Activated CD4-positive, alpha-beta T cell treated with anti-CD3 and anti-CD28 coated beads, Interleukin-2, amount 50 U/mL, for 1 hour (primary cell): ENCODE results near the gene PKMYT1.
A peak's percentile ranks its signal among the peaks of the same experiment; 100 is the strongest.

ENCODE experiments used
- DNase-seq: peaks from one replicate; pipeline ENCODE4 v3.0.0-alpha.2; 2020

The PKMYT1 gene

GRCh38 chr16:2992383-2993081, 12.3 kb upstream of the PKMYT1 start:
- no peak for DNase-seq

- no peak for DNase-seq
Measured at GRCh38 chr16:2991566-2992261, 11.5 kb upstream of the PKMYT1 start.

GRCh38 chr16:2990891-2991290, 10.6 kb upstream of the PKMYT1 start:
- no peak for DNase-seq

- no peak for DNase-seq
Measured at GRCh38 chr16:2988590-2989099, 8.4 kb upstream of the PKMYT1 start.

GRCh38 chr16:2987833-2988232, 7.6 kb upstream of the PKMYT1 start:
- no peak for DNase-seq

DNA sequence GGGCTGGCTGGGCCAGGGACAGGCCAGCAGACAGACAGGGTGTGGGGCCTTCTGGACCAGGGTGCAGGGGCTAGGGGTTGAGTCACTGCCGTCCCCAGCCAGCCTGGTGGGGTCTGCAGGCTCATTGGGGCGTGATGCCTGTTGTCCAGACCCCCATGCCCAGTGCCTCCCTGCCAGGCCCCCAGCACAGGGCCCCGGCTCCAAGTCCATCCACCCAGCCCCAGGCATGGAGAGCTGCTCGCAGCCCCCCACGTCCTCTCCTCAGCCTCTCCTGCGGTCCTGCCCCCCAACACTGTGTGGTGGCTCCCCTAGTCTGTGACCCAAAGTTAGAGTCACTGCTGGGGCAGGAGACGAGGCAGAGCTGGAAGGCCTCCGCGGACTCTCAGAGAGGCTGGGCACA, 7.0 kb upstream of the PKMYT1 start:
- DNase-seq: no peak

DNA sequence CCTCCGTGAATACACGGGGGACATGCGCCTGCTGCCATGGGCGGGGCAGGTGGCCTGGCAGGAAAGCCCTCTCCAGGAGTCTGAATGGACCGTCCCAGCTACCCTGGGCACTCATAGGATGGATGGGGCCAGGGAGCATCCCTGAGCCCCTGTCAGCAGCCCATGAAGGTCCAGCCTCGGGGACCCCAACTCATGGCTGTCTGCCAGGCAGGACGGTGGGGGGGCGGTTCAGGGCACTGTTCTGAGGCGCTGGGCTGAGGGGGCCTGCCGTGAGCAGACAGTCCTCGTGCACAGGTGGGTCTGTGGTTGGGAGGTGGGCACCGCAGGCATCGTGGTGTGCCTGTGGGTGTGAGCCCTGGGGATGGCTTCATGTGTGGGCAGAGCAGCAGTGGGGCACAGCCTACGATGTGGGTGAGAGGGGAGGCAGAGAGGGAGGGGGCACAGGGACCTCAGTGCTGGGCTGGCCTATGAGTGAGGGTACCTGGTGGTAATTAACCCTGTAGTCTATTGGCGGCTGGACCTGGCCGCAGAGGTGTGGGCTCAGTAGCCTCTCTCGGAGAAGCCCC, 6.5 kb upstream of the PKMYT1 start:
- no peak for DNase-seq

- DNase-seq: no peak
Measured at GRCh38 chr16:2985893-2986355, 5.7 kb upstream of the PKMYT1 start.

DNA sequence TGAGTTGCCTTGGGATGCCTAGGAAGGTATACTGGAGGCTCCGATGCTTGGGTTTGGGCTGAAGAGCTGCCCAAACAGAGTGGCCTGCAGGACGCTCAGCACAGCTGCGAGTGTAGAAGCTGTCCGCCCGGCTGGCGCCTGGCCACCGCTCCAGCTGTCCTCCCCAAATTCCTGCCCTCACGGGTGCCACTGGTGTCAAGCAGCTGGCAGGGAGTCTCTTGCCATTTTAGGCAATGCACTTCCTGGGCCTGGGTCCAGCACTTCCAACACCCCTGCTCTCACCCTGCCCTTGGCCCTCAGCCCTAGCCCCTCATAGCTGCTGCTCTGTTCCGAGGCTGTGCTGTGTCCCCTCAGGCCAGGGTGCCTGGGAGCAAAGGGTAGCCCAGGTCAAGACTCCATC, 5.2 kb upstream of the PKMYT1 start:
- no peak for DNase-seq

DNA sequence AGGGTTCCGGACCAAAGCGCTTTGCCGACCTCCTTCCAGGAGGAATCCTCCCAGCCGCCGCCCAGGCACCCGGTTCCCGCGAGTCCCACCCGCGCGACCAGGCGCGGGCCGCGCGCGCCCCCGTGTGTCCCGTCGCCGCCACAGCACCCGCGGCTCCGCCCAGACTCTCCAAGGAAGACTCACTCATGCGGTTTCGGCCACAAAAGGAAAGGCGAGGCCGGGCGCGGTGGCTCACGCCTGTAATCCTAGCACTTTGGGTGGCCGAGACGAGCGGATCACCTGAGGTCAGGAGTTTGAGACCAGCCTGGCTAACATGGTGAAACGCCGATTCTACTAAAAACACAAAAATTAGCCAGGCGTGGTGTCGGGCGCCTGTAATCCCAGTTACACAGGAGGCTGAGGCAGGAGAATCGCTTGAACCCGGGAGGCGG, 3.5 kb upstream of the PKMYT1 start:
- DNase-seq: peak; percentile 55

DNA sequence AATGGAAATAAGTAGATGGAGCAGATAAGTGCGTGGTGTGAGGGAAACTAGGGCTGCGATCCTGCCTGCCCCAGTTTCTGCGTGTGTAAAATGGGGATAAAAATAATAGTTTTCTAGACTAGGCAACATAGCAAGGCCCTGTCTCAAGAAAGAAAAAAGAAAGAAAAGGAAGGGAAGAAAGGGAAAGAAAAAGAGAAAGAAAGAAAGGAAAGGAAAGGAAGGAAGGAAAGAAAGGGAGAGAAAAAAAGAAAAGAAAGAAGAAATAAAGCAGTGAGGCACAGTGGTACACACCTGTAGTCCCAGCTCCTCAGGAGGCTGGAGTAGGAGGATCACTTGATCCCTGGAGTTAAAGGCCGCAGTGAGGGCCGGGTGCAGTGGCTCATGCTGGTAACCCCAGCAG, 2.2 kb upstream of the PKMYT1 start:
- DNase-seq: no peak

DNA sequence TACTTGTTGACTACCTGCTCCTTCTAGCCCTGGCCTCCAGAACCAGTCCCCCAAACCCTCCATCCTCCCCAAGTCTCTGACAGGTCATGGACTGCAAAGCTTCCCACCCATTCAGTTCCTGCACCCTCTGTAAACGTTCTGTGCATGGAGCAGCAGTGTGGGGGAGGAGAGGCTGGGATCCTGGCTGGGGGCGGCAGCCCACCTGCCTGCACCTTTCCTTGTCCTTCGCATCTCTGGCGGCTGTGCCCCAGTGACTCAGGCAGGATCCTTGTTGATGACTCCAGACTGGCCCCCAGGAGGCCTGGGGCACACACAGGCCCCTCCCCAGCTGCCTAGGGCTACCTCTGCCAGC, 1.6 kb upstream of the PKMYT1 start:
- no peak for DNase-seq

DNA sequence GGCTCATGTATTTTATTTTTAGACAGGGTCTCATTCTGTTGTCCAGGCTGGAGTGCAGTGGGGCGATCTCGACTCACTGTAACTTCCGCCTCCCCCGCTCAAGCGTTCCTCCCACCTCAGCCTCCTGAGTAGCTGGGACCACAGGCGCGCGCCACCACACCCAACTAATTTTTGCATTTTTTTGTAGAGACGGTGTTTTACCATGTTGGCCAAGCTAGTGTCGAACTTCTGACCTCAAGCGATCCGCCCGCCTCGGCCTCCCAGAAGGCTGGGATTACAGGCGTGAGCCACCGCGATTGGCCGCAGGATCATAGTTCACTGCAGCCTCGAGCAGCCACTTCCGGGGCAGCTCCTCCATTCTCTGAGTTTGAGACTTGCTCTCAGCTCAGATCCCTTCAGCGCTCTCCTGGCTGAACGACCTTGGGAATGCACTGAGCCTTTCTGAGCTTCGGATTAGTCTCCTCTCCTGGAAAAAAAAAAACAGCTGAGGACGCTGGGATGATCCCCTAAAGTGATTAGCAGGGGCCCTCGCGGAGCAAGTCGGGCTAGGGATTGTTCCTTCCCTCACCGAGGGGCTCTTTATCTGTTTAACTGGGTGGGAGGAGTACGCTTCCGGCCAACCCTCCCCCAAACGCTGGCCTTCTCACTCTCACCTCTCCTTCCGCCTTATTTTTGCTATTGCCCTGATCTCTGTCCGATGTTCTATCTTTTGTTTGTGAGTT, 1.1 kb upstream of the PKMYT1 start:
- DNase-seq: no peak

- no peak for DNase-seq
Measured at GRCh38 chr16:2979669-2980226, 498 bp downstream of the PKMYT1 start.

DNA sequence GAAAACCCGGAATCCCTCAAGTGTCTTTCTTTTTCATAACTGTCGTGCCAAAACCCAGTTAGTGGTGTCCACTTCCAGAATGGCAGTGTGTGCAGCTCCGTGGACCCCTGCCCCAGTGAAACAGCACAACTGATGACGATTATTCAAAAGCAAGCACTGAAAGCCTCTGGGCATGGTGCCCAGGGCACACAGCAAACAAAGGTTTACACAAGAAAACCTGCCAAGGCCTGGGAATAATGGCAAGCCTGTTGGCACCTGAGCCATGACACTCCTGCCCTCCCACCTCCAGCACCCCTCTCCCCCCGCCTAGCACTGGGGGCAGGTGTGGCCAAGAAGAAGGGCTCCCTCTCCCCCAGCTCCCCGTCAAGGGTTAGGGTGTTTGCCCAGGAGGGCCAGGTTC, 2.8 kb downstream of the PKMYT1 start:
- DNase-seq: no peak

- DNase-seq: no peak
Measured at GRCh38 chr16:2976673-2977072, 3.6 kb downstream of the PKMYT1 start.

- no peak for DNase-seq
Measured at GRCh38 chr16:2976201-2976600, 4.0 kb downstream of the PKMYT1 start.

DNA sequence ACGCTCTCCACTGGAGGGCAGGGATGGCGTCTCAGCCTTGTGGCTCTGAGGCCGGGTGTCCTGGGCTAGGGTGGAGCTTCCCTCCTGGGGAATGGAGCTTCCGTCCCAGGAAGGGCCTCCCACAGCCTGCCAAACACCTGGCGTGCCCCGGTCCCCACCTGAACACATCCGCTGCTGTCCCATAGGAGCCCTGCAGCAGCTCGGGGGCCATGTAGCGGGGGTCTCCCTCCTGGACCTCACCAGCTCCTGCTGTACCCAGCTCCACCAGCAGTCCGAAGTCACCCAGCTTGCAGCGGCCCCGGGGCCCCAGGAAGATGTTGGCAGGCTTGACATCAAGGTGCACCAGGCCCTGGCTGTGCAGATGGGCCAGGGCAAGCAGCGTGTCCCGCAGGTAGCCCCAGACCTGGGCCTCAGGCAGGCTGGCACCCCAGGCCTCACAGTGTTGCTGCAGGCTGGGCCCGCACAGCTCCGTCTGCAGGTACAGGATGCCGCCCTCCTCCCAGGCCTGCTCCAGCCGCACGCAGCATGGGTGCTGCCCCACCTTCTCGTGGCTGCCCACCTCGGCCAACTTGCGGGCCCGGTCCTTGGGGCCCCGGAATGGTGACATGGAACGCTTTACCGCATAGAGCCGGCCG, 5.0 kb downstream of the PKMYT1 start:
- DNase-seq: no peak

GRCh38 chr16:2974319-2975056, 5.8 kb downstream of the PKMYT1 start:
- DNase-seq: no peak

GRCh38 chr16:2973605-2974318, 6.5 kb downstream of the PKMYT1 start:
- DNase-seq: no peak

DNA sequence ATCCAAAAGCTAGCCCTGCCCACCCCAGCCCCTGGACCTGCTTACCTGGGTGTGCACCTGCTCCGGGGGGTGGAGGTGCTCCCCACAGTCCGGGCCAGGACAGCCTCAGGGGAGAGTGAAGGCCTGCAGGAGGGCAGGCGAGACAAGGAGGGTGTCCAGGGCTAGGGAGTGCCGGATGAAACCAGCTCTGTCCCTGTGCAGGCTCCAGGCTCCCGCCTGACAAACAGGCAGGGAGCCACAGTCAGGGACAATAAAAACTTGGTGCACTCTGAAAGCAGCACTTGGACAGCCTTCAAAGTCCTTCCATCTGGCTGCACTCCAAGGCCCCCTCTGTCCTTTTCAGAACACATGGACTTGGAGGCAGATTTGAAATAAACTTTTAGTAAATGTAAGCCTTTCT, 7.2 kb downstream of the PKMYT1 start:
- no peak for DNase-seq
